HG02571 (cell line): ENCODE data around the gene VEPH1.

Experiments
- ATAC-seq: cut with Tn5 transposase; IDR thresholded peaks from one replicate; pipeline ENCODE4 v1.9.1; 2021; ENCODE audit warnings: mild to moderate bottlenecking, moderate library complexity; ENCODE audit not compliant: unreplicated experiment

Gene VEPH1

GRCh38 chr3:157479464-157480243 is 23.6 kb downstream of the VEPH1 start:
- no peak for ATAC-seq

GRCh38 chr3:157477441-157477840 is 25.8 kb downstream of the VEPH1 start:
- ATAC-seq = no peak

GRCh38 chr3:157475921-157476414 is 27.2 kb downstream of the VEPH1 start:
- ATAC-seq = no peak

- no peak for ATAC-seq
Observed at GRCh38 chr3:157472648-157473047, 30.6 kb downstream of the VEPH1 start.

GRCh38 chr3:157471064-157471463 is 32.2 kb downstream of the VEPH1 start:
- no peak for ATAC-seq

GRCh38 chr3:157469561-157470294 is 33.5 kb downstream of the VEPH1 start:
- ATAC-seq = no peak

GRCh38 chr3:157467200-157467599 is 36.0 kb downstream of the VEPH1 start:
- ATAC-seq = no peak

GRCh38 chr3:157465741-157466140 is 37.5 kb downstream of the VEPH1 start:
- no peak for ATAC-seq

GRCh38 chr3:157464321-157464720 is 38.9 kb downstream of the VEPH1 start:
- ATAC-seq = no peak

- no peak for ATAC-seq
Observed at GRCh38 chr3:157463816-157464215, 39.4 kb downstream of the VEPH1 start.

- no peak for ATAC-seq
Observed at GRCh38 chr3:157460253-157460652, 43.0 kb downstream of the VEPH1 start.

- no peak for ATAC-seq
Observed at GRCh38 chr3:157459706-157460105, 43.5 kb downstream of the VEPH1 start.

GRCh38 chr3:157453824-157454223 is 49.4 kb downstream of the VEPH1 start:
- no peak for ATAC-seq

- ATAC-seq = no peak
Observed at GRCh38 chr3:157452097-157452496, 51.1 kb downstream of the VEPH1 start.

GRCh38 chr3:157447026-157447694 is 56.1 kb downstream of the VEPH1 start:
- ATAC-seq = no peak

GRCh38 chr3:157445857-157446256 is 57.4 kb downstream of the VEPH1 start:
- no peak for ATAC-seq

GRCh38 chr3:157444797-157445184 is 58.4 kb downstream of the VEPH1 start:
- no peak for ATAC-seq

- ATAC-seq = no peak
Observed at GRCh38 chr3:157443905-157444796, 59.1 kb downstream of the VEPH1 start.

- no peak for ATAC-seq
Observed at GRCh38 chr3:157442729-157443128, 60.5 kb downstream of the VEPH1 start.

GRCh38 chr3:157441102-157441624 is 62.1 kb downstream of the VEPH1 start:
- no peak for ATAC-seq
